ENCODE results near the gene LRRC23. TPM values are rescaled to one million over a fixed set of nuclear protein-coding genes. Genes with fewer than 3 reads are reported as not detected.
A peak's percentile ranks its signal among the peaks of the same experiment; 100 is the strongest.
"Not testable (repeated sequence)": the region's sequence is repeated elsewhere in the genome, so short reads cannot be mapped to it uniquely, and the experiment has no call there.

The LRRC23 gene
- total RNA-seq, 3 donors from 2014 or later (not counting 1 experiment from before 2014, with no cell fraction given) = 8.1 to 16.8 (median 9.8) TPM

- Histone ChIP-seq H3K4me1 (ENCODE audit: control insufficient read depth, insufficient read depth, low read length) (peaks cover 14% of the 10 kb centered on the region), H3K27ac (ENCODE audit: low read length) (no peak overlapping the region), H3K4me3 (ENCODE audit: low read length) (no peak overlapping the region), H3K27me3 (ENCODE audit: control insufficient read depth, insufficient read depth, low read length) (no peaks in the 10 kb centered on the region), H3K36me3 (ENCODE audit: control insufficient read depth, insufficient read depth, low read length) (peaks cover 2% of the 10 kb centered on the region), H3K9me3 (ENCODE audit: control insufficient read depth, insufficient read depth, low read length) (no peaks in the 10 kb centered on the region)
- no peak for ATAC-seq
- no peak for DNase-seq
- no peaks in the 10 kb centered on the region for H3K27me3 Mint-ChIP-seq (ENCODE audit: low read depth in 2 of 2)
- 92% methylated on average over 7 of the region's 8 CpGs for WGBS (ENCODE audit: insufficient coverage)
- H3K4me3 Mint-ChIP-seq = no peak overlapping the region
- peaks cover 11 to 15% of the 10 kb centered on the region in 2 donors for H3K4me1 Mint-ChIP-seq
- H3K36me3 Mint-ChIP-seq = no peaks in the 10 kb centered on the region
- H3K27ac Mint-ChIP-seq = no peak overlapping the region
- no peak for TF ChIP-seq CTCF (IDR thresholded peaks at IDR 0.05)
- intact Hi-C loops (cut with micrococcal nuclease) = no loop called here
- no peaks in the 10 kb centered on the region for H3K9me3 Mint-ChIP-seq
Measured at GRCh38 chr12:6887460-6887859, 17.2 kb upstream of the LRRC23 start.

GRCh38 chr12:6888360-6888759, 16.3 kb upstream of the LRRC23 start:
- Histone ChIP-seq H3K27ac (ENCODE audit: low read length) (no peak overlapping the region), H3K9me3 (ENCODE audit: control insufficient read depth, insufficient read depth, low read length) (no peaks in the 10 kb centered on the region), H3K27me3 (ENCODE audit: control insufficient read depth, insufficient read depth, low read length) (no peaks in the 10 kb centered on the region), H3K4me3 (ENCODE audit: low read length) (no peak overlapping the region), H3K4me1 (ENCODE audit: control insufficient read depth, insufficient read depth, low read length) (peaks cover 14% of the 10 kb centered on the region), H3K36me3 (ENCODE audit: control insufficient read depth, insufficient read depth, low read length) (peaks cover 2% of the 10 kb centered on the region)
- Mint-ChIP-seq H3K4me1 (peaks cover 11 to 15% of the 10 kb centered on the region in 2 donors), H3K9me3 (no peaks in the 10 kb centered on the region), H3K27ac (no peak overlapping the region), H3K4me3 (no peak overlapping the region), H3K27me3 (ENCODE audit: low read depth in 2 of 2) (no peaks in the 10 kb centered on the region), H3K36me3 (no peaks in the 10 kb centered on the region)
- TF ChIP-seq CTCF (IDR thresholded peaks at IDR 0.05) = no peak
- ATAC-seq (no peak), DNase-seq (no peak)
- intact Hi-C loops (cut with micrococcal nuclease) = no loop called here
- WGBS (ENCODE audit: insufficient coverage) = 80% methylated on average over 2 of the region's 2 CpGs

GRCh38 chr12:6888794-6889193, 15.8 kb upstream of the LRRC23 start:
- peaks cover 11 to 15% of the 10 kb centered on the region in 2 donors for H3K4me1 Mint-ChIP-seq
- DNase-seq; H3K27ac Mint-ChIP-seq; intact Hi-C loops (cut with micrococcal nuclease); H3K27me3 ChIP-seq (ENCODE audit: control insufficient read depth, insufficient read depth, low read length); H3K27ac ChIP-seq (ENCODE audit: low read length); H3K36me3 ChIP-seq (ENCODE audit: control insufficient read depth, insufficient read depth, low read length); H3K36me3 Mint-ChIP-seq; ATAC-seq; H3K4me3 ChIP-seq (ENCODE audit: low read length); H3K9me3 Mint-ChIP-seq; H3K27me3 Mint-ChIP-seq (ENCODE audit: low read depth in 2 of 2); H3K9me3 ChIP-seq (ENCODE audit: control insufficient read depth, insufficient read depth, low read length); H3K4me3 Mint-ChIP-seq: not testable (repeated sequence)
- peaks cover 14% of the 10 kb centered on the region for H3K4me1 ChIP-seq (ENCODE audit: control insufficient read depth, insufficient read depth, low read length)
- WGBS (ENCODE audit: insufficient coverage) = 94% methylated on average over 4 of the region's 7 CpGs

DNA sequence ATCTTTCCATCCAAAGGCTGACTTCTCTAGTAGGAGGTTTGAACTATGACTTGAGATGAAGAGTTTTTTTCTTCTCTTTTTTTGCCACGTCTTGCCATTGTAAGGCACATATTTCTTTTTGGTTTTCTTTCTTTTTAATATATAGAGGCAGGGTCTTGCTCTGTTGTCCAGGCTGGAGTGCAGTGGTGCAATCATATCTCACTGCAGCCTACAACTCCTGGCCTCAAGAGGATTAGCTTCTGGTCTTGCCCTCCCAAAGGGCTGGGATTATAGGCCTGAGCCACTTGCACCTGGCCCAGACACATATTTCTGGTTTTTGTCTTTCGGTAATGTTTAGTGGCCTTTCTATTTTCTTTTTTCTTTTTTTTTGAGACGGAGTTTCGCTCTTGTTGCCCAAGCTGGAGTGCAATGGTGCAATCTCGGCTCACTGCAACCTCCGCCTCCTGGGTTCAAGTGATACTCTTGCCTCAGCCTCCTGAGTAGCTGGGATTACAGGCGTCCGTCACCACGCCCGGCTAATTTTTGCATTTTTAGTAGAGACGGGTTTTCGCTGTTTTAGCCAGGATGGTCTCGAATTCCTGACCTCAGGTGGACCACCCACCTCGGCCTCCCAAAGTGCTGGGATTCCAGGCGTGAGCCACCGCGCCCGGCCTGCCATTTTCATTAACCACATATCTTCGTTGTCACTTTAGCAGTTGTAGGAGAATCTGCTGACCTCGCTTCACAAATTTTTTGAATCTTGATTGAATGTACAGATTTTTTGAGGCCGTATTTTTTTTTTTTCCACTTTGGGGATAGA, 14.6 kb upstream of the LRRC23 start:
- H3K9me3 Mint-ChIP-seq; H3K27me3 Mint-ChIP-seq (ENCODE audit: low read depth in 2 of 2); intact Hi-C loops (cut with micrococcal nuclease); H3K36me3 ChIP-seq (ENCODE audit: control insufficient read depth, insufficient read depth, low read length); ATAC-seq; H3K9me3 ChIP-seq (ENCODE audit: control insufficient read depth, insufficient read depth, low read length); H3K36me3 Mint-ChIP-seq; H3K27ac ChIP-seq (ENCODE audit: low read length); H3K27me3 ChIP-seq (ENCODE audit: control insufficient read depth, insufficient read depth, low read length); H3K4me3 ChIP-seq (ENCODE audit: low read length): not testable (repeated sequence)
- Mint-ChIP-seq H3K4me1 (peaks cover 11 to 15% of the 10 kb centered on the region in 2 donors), H3K4me3 (peak overlapping the region; percentile 87), H3K27ac (peak overlapping the region in 1 of 2 donors; percentile 95)
- peak in 1 of 2 donors; percentile 2 for DNase-seq
- H3K4me1 ChIP-seq (ENCODE audit: control insufficient read depth, insufficient read depth, low read length) = peaks cover 14% of the 10 kb centered on the region
- 92% methylated on average over 20 of the region's 21 CpGs for WGBS (ENCODE audit: insufficient coverage)
